Measurements from ENCODE around the gene SPATA9.
"Not testable (repeated sequence)": the region's sequence is repeated elsewhere in the genome, so short reads cannot be mapped to it uniquely, and the experiment has no call there.

The SPATA9 gene

DNA sequence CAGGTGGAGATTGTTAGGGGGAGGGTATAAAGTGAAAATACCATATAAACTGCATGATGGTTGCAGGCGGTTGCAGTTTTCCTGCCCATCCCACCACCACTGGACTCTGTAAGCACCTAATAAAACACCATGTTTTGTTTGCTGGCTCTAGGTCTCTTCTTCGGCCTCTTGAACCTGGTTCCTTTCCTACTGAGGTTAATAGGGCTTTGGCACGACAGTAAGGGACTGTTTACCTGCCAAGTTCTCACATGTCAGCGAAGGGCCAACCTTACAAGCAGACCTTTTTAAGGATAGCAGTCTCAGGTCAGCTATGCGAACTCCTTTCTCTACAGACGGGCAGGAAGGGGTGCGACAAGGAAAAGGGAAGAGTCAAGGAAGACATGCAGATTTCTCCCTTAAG lies 39.6 kb downstream of the SPATA9 start:
- no peak for DNase-seq

- DNase-seq, result no peak
These were observed 41.0 kb downstream of the SPATA9 start for GRCh38 chr5:95641741-95642220.

DNA sequence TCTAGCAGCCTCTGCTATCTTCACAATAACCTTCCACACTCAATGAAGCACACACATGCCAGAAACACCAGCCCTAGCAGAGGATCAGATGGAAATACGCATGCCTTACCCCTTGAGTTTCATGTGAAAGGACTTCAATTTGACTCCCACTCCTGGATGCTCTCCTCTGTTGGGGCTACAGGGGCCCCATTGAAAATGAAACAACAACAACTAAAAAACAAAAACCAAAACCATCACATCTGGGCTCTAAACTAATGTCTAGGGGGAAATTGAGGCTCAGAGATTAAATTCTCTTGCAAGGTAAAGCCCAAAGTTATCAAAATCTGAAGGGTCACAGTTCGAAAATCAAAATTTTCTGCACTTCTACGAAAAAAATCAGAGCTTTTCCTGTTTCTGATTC lies 44.2 kb downstream of the SPATA9 start:
- no peak for DNase-seq

DNA sequence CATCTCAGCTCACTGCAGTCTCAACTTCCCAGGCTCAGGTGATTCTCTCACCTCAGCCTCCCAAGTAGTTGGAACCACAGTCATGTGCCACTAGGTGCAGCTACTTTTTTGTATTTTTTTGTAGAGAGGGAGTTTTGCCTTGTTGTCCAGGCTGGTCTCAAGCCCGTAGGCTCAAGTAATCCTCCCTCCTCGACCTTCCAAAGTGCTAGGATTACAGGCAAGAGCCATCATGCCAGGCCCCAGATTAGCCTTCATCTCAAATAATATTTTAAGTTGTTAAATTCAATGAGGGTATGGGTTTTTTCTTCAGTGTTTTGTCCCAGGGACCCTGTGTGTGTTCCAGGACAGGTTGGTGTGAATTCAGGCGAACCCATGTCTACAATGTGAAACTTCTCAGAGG lies 48.7 kb downstream of the SPATA9 start:
- no peak for DNase-seq

DNA sequence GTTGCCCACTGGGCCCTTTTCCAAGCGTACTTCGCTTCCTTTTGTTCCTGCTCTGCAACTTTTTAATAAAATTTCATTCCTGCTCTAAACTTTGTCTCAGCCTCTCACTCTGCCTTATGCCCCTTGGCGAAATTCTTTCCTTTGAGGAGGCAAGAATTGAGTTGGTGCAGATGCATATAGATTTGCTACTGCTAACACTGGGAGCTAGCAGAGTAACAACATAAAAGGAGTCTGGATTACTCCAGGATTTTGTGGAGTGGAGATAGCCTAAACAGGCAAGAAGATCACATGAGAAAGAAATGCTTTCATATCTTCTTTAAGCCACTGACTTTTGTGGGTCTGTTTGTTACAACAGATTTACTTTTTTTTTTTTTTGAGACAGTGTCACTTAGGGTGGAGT lies 49.1 kb downstream of the SPATA9 start:
- DNase-seq, result no peak

DNA sequence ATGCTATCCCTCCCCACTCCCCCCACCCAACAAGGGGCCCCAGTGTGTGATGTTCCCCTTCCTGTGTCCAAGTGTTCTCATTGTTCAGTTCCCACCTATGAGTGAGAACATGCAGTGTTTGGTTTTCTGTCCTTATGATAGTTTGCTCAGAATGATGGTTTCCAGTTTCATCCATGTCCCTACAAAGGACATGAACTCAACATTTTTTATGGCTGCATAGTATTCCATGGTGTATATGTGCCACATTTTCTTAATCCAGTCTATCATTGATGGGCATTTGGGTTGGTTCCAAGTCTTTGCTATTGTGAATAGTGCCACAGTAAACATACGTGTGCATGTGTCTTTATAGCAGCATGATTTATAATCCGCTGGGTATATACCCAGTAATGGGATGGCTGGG lies 49.8 kb downstream of the SPATA9 start:
- DNase-seq, result not testable (repeated sequence)

DNA sequence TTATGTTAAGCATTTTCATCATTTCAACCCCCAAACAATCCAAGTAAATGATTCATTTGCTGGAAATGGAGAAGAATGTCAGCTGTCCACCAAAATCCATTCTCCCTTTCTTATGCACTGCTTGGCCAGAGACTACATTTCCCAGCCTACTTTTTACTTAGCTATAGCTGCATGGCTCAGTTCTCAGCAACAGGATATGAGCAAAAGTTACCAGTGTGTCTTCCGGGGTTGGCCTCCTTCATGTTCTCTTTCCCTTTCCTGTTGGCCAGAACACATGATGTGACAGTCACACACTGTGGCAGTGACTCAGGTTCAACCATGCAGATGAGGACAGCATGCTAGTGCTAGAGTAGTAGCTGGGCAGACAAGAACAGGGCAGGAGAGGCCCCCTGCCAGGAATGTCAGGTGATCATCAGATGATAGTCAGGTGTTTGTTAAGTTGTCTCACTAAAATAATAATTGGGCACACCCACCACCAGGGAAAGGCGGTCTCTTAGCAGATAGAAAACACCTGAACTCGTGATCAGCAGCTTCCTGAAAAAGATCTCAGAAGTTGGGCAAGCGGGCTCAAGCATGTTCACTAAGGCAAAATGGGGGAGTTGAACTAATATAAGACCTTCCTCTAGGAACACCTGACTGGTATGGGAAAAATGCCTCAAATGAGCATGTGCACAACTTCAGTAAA lies 50.7 kb downstream of the SPATA9 start:
- peak; percentile 58 for DNase-seq

GRCh38 chr5:95631255-95631958 lies 51.4 kb downstream of the SPATA9 start:
- peak; percentile 51 for DNase-seq

- no peak for DNase-seq
These were observed 52.3 kb downstream of the SPATA9 start for GRCh38 chr5:95630394-95630917.

- DNase-seq, result no peak
These were observed 53.9 kb downstream of the SPATA9 start for GRCh38 chr5:95628933-95629332.

DNA sequence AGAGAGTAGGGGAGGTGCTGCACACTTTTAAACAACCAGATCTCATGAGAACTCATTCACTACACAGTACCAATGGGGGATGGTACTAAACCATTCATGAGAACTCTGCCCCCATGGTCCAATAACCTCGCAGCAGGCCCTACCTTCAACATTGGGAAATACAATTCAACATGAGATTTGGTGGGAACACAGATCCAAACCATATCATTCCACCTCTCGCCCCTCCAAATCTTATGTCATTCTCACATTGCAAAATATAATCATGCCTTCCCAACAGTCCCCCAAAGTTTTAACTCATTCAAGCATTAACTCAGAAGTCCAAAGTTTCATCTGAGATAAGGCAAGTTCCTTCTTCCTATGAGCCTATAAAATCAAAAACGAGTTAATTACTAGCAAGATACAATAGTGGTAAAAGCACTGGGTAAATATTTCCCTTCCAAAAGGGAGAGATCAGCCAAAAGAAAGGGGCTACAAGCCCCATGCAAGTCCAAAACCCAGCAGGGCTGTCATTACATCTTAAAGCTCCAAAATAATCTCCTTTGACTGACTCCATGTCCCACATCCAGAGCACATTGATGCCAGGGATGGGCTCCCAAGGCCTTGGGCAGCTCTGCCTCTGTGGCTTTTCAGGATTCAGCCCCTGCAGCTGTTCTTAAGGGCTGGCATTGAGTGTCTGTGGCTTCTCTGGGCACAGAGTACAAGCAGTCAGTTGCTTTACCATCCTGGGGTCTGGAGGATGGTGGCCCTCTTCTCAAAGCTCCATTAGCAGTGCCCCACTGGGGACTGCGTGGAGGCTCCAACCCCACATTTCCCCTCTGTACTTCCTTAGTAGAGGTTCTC lies 54.6 kb downstream of the SPATA9 start:
- no peak for DNase-seq

- DNase-seq, result no peak
These were observed 56.1 kb downstream of the SPATA9 start for GRCh38 chr5:95626701-95627100.

DNA sequence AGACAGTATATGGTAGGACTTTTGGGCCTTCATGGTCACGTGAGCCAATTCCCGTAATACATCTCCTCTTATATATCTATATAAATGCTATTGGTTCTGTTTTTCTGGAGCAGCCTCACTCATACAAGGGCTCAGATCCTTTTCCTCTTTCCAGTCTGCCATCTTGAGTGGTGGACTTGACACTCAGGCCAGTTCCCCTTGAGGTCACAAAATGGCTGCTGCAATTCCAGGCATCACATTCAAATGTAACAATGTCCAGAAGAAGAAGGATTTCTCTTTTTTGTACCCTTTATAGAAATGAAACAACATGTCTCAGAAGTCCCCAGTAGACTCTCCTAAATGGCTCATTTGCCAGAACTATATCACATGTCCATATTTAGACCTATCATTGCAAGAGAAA lies 58.4 kb downstream of the SPATA9 start:
- DNase-seq, result no peak

DNA sequence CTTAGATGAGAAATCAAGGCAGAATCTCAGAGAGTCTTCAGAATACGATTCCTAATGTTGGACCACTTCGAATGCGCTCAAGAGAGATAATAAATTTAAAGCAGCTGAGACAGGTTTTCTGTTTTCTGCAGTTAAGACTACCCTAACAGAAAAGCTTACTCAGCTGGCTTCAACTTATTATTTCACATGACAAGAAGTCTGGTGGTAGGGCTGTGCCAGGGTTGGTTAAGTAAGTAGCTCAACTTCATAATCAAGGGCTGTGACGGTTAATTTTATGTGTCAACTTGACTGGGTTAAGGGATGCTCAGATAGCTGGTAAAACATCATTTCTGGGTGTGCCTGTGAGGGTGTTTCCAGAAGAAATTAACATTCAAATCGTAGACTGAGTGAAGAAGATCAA lies 59.1 kb downstream of the SPATA9 start:
- DNase-seq, result no peak

GRCh38 chr5:95621839-95622629 lies 60.8 kb downstream of the SPATA9 start:
- no peak for DNase-seq

GRCh38 chr5:95620870-95621838 lies 61.6 kb downstream of the SPATA9 start:
- DNase-seq, result no peak

DNA sequence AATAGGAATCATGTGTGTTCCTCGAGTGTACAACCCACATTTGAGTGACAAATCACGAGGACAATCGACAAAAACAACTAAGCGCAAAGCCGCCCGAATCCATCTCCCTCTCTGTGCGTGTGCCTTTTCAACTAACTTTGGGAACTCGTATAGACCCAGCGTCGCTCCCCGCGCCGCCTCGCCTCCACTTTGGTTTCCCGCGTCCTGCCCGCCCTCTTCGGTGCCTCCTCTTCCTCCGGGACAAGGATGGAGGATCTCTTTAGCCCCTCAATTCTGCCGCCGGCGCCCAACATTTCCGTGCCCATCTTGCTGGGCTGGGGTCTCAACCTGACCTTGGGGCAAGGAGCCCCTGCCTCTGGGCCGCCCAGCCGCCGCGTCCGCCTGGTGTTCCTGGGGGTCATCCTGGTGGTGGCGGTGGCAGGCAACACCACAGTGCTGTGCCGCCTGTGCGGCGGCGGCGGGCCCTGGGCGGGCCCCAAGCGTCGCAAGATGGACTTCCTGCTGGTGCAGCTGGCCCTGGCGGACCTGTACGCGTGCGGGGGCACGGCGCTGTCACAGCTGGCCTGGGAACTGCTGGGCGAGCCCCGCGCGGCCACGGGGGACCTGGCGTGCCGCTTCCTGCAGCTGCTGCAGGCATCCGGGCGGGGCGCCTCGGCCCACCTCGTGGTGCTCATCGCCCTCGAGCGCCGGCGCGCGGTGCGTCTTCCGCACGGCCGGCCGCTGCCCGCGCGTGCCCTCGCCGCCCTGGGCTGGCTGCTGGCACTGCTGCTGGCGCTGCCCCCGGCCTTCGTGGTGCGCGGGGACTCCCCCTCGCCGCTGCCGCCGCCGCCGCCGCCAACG lies 62.5 kb downstream of the SPATA9 start, which contains the start of gene GPR150:
Gene GPR150, plus strand, starts transcription at position 58 of the 840 bp plus-strand sequence. Its CDS starts 189 bp downstream, at position 247.
- DNase-seq, result no peak

DNA sequence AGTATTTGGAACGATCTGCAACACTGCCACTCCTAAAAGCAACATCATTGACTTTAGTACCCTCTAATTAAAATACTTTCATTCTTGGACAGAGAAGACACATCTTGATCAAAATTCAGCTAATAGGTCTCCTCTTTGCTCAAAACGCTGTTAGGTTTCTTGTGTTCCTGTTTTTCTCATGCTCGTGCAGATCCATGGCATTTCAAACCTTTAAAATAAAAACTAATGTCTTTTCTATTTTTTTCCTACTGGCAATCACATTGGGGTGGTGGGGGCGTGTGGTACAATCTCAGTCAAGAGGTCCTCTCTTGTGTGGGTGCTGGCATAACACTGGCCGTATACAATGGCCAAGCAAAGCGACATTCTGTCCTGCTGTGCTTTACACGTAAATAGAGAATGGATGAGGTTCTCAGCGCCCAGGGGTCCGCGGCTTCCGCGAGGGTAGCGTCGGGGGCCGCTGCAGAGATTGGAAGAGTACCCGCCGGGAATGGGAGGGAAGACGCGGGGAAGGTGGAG lies 63.2 kb downstream of the SPATA9 start:
- no peak for DNase-seq

DNA sequence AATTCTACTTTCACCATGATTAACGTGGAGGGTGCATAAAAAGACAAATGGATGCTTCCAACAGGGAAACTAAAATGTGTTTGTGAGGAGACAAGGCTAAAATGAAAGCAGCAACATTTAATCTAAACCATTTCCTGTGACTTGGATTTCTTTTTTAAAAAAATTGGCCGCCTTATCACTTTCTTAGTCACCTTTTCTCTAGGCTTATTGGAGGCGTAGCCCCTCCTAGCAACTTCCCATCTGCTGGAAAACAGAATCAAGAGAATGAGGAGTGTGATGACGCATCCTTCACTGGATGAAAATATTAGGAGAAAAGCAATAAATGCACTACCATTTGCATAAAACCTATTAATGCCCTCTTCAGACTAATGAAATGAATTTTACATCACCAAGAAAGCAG lies 63.7 kb downstream of the SPATA9 start:
- no peak for DNase-seq

DNA sequence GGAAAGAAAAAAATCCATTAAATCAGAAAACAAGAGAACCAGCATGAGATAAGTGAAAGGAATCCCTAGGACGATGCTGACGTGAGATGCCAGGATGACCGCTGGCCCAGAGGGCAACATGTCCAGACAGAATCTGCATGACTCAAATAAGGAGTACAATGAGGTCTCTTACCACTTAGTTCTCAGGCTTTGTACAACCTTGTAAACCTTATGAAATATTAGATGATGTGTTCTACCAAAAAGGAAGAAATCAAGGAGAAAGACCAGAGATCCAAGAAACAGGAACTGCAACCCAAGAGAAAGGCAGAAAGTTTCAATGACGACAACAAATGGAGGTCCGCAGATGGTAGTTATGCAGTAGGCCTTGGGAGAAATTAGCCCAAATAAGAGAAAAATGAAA lies 65.7 kb downstream of the SPATA9 start:
- no peak for DNase-seq
